PC-3 (cell line): Measurements from ENCODE around the gene SHROOM1. TPM values are rescaled to one million over a fixed set of nuclear protein-coding genes. Genes with fewer than 3 reads are reported as not detected.
A peak's percentile ranks its signal among the peaks of the same experiment; 100 is the strongest.

Source experiments
- ATAC-seq: fragments of 200-7000 bp; cut with Tn5 transposase; 2 replicates; pipeline ENCODE4 v1.9.1; 2020; ENCODE audit warnings: mild to moderate bottlenecking, moderate library complexity
- BruUV-seq: library from RNA; stranded (reverse); fragments of 400-500 nt; replicated peaks from 2 replicates; lab custom pipeline; 2021; lab: Mats Ljungman, UMichigan
- CTCF ChIA-PET: fragments of 300-600 bp; sonication (Branson Sonifier 250); formaldehyde crosslinking; loops from one replicate; lab custom pipeline; 2022; ENCODE audit warnings: antibody characterized with exemption; lab: Charles Lee
- POLR2A ChIA-PET: fragments of 300-600 bp; sonication (Branson Sonifier 250); formaldehyde crosslinking; loops from one replicate; lab custom pipeline; 2022; ENCODE audit warnings: antibody characterized with exemption; ENCODE audit not compliant: unreplicated experiment; lab: Charles Lee
- DNase-seq: peaks from one replicate; pipeline ENCODE4 v3.0.0-alpha.2; 2015
- H2AFZ ChIP-seq: fragments of 300-600 bp; sonication (generic); 2 replicates; pipeline ENCODE4 v1.6.0; 2016; ENCODE audit warnings: antibody characterized with exemption, low read length
- H3F3A ChIP-seq: fragments of 300-600 bp; sonication (generic); one replicate; pipeline ENCODE4 v1.6.0; 2017; ENCODE audit warnings: antibody characterized with exemption, low read length, control low read depth, mild to moderate bottlenecking; ENCODE audit not compliant: unreplicated experiment
- H3K27ac ChIP-seq: fragments of 300-600 bp; sonication (generic); 2 replicates; pipeline ENCODE4 v1.5.1; 2016; ENCODE audit warnings: mild to moderate bottlenecking, low read length
- H3K27me3 ChIP-seq: fragments of 300-600 bp; sonication (generic); 2 replicates; pipeline ENCODE4 v1.6.1; 2016; ENCODE audit warnings: low read length, mixed read lengths
- H3K36me3 ChIP-seq: fragments of 300-600 bp; sonication (generic); 2 replicates; pipeline ENCODE4 v1.6.1; 2016; ENCODE audit warnings: low read depth, mixed run types, low read length, mixed read lengths
- H3K4me1 ChIP-seq: fragments of 300-600 bp; sonication (generic); 2 replicates; pipeline ENCODE4 v1.5.1; 2016; ENCODE audit warnings: low read length; ENCODE audit not compliant: insufficient read depth
- H3K4me2 ChIP-seq: fragments of 300-600 bp; sonication (generic); 2 replicates; pipeline ENCODE4 v1.6.0; 2016; ENCODE audit warnings: low read length
- H3K4me3 ChIP-seq: fragments of 300-600 bp; sonication (generic); 2 replicates; pipeline ENCODE4 v1.5.1; 2016; ENCODE audit warnings: mild to moderate bottlenecking, low read length, mixed read lengths
- H3K79me2 ChIP-seq: fragments of 300-600 bp; sonication (generic); 2 replicates; pipeline ENCODE4 v1.6.1; 2017; ENCODE audit warnings: low read length, mixed read lengths
- H3K9ac ChIP-seq: fragments of 300-600 bp; sonication (generic); 2 replicates; pipeline ENCODE4 v1.6.0; 2016; ENCODE audit warnings: mild to moderate bottlenecking, low read length
- H3K9me2 ChIP-seq: fragments of 300-600 bp; sonication (generic); replicated peaks from 2 replicates; pipeline ENCODE4 v1.6.1; 2016; ENCODE audit warnings: mixed run types, low read length, mixed read lengths
- H3K9me3 ChIP-seq: fragments of 300-600 bp; sonication (generic); 2 replicates; pipeline ENCODE4 v1.6.1; 2016; ENCODE audit warnings: low read length, mixed read lengths
- H4K20me1 ChIP-seq: fragments of 300-600 bp; sonication (generic); 2 replicates; pipeline ENCODE4 v1.6.1; 2016; ENCODE audit warnings: low read length, mixed read lengths
- CTCF ChIP-seq: fragments of 300-600 bp; sonication (generic); conservative IDR thresholded peaks from 2 replicates; pipeline ENCODE4 v1.5.1; 2017; ENCODE audit warnings: antibody characterized with exemption, low read depth, mild to moderate bottlenecking, low read length
- EZH2 ChIP-seq: fragments of 300-600 bp; sonication (generic); IDR thresholded peaks from one replicate; pipeline ENCODE4 v1.6.1; 2017; ENCODE audit warnings: antibody characterized with exemption, mild to moderate bottlenecking, low read length; ENCODE audit not compliant: unreplicated experiment
- EZH2phosphoT487 ChIP-seq: fragments of 300-600 bp; sonication (generic); IDR thresholded peaks from 2 replicates; pipeline ENCODE4 v1.6.1; 2018; ENCODE audit warnings: mild to moderate bottlenecking, antibody characterized with exemption, low read length, borderline replicate concordance
- intact Hi-C: fragments of 100-400 bp; cut with micrococcal nuclease; formaldehyde crosslinking; loops from 2 replicates; pipeline ENCODE4 v1.9.0; 2023
- total RNA-seq: library from RNA; depleted of rRNA; stranded (reverse); fragments of >200 nt; gene quantifications from 2 replicates; pipeline ENCODE4 v1.2.3, GENCODE V29; 2014

SHROOM1 gene
- total RNA-seq, 1 experiment from 2014 or later = 13.6 TPM

GRCh38 chr5:132777209-132778069 lies 53.0 kb downstream of the SHROOM1 start, which contains the start of gene SEPTIN8:
Gene SEPTIN8, minus strand, starts transcription at chr5:132777239. Its CDS starts 102 bp downstream, at chr5:132777137.
- Histone ChIP-seq H3K79me2 (peaks cover 31% of the 10 kb centered on the region), H4K20me1 (no peaks in the 10 kb centered on the region), H3K4me1 (peaks cover 21% of the 10 kb centered on the region), H3K4me2 (peak within 1 kb of the TSS; percentile 98), H3K4me3 (peak within 1 kb of the TSS; percentile 80), H3K36me3 (no peaks in the 10 kb centered on the region), H3F3A (no peaks in the 10 kb centered on the region), H3K27ac (no peak within 1 kb of the TSS), H3K9me3 (no peaks in the 10 kb centered on the region), H3K27me3 (no peaks in the 10 kb centered on the region), H3K9me2 (no peaks in the 10 kb centered on the region), H3K9ac (peak within 1 kb of the TSS; percentile 65), H2AFZ (peak within 1 kb of the TSS; percentile 93)
- intact Hi-C loops = loop anchor here (5.0 kb wide), 1 partner anchor 45 kb away; no protein-coding TSS in a partner anchor
- TF ChIP-seq EZH2phosphoT487 = no peak
- no peak for TF ChIP-seq EZH2
- TF ChIP-seq CTCF = no peak
- POLR2A ChIA-PET = interaction anchor here (0.7 kb wide), 1 partner anchor 646 kb away, joined by 4 read pairs; no protein-coding TSS in a partner anchor
- no TSS peak for BruUV-seq
- peak; percentile 56 for ATAC-seq
- CTCF ChIA-PET = no interaction called here
- peak; percentile 42 for DNase-seq

- peak overlapping the region; percentile 78; the same call in 1 of the 2 replicates for H2AFZ ChIP-seq
- intact Hi-C loops = loop anchor here (5.0 kb wide), 1 partner anchor 45 kb away; no protein-coding TSS in a partner anchor
- H3K9me3 ChIP-seq = no peaks in the 10 kb centered on the region
- no peak overlapping the region for H3K27ac ChIP-seq
- no peaks in the 10 kb centered on the region for H3F3A ChIP-seq
- no peak for ATAC-seq
- no peaks in the 10 kb centered on the region for H3K36me3 ChIP-seq
- no peaks in the 10 kb centered on the region for H3K27me3 ChIP-seq
- no peaks in the 10 kb centered on the region for H4K20me1 ChIP-seq
- TF ChIP-seq EZH2phosphoT487 = no peak
- no peak for TF ChIP-seq CTCF
- TF ChIP-seq EZH2 = no peak
- no TSS peak for BruUV-seq
- POLR2A ChIA-PET = interaction anchor here (0.7 kb wide), 1 partner anchor 647 kb away, joined by 4 read pairs; no protein-coding TSS in a partner anchor
- peak overlapping the region; percentile 98 for H3K4me2 ChIP-seq
- DNase-seq = no peak
- H3K9me2 ChIP-seq = no peaks in the 10 kb centered on the region
- H3K4me3 ChIP-seq = peak overlapping the region; percentile 75
- CTCF ChIA-PET = no interaction called here
- peak overlapping the region; percentile 51; the same call in 1 of the 2 replicates for H3K9ac ChIP-seq
- H3K79me2 ChIP-seq = peaks cover 35% of the 10 kb centered on the region
- peaks cover 15% of the 10 kb centered on the region for H3K4me1 ChIP-seq
Measured at GRCh38 chr5:132776938-132777208, 53.6 kb downstream of the SHROOM1 start.
